Measurements from ENCODE around the gene HS3ST1.
A peak's percentile ranks its signal among the peaks of the same experiment; 100 is the strongest.

Gene HS3ST1
- long read RNA-seq, result 0 reads

DNA sequence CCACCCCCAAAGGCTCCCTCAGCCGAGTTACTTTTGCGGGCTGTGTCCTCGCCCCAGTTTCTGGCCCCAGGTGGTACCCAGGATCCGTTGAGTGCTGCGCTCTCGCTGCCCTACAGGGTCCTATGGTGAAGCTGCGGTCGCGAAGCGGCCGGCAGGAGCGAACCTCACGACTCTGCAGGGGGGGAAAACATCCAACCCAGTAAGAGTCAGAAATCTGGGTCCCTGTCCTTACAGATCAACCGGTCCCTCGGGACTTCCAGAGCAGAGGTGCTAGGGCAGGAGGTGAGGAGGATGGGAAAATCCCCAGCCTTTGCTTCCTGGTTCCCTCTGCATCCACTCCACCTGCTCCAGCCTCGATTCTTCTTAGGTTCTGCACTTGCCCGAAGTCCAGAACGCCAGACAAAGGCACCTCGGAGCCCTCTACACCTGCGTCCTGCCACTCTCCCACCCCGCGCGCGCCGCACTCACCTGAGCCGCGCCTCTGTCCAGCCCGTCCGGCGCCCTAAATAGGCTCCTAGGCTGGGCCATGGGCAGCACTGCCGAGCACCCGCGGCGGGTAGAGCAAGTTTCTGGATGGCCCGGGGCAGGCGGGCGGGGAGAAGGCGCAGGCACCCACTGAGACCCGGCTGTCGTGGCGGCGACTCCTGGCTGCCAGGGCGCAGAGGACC is at the start of gene HS3ST1:
Gene HS3ST1, minus strand, starts transcription at position 664 of the 668 bp plus-strand sequence. CDS start 28,889 bp downstream, outside the sequence.
- H3K27me3 ChIP-seq (ENCODE audit: insufficient read depth, poor library complexity, severe bottlenecking), result peaks cover 27% of the 10 kb centered on the region
- TF ChIP-seq SPI1 (IDR thresholded peaks at IDR 0.05; ENCODE audit: borderline replicate concordance, low read depth) (no peak), GABPA (IDR thresholded peaks at IDR 0.05; ENCODE audit: low read depth) (no peak), POLR2AphosphoS5 (IDR thresholded peaks at IDR 0.05; ENCODE audit: low read depth) (no peak)
- TF ChIP-seq, protein P1, sequence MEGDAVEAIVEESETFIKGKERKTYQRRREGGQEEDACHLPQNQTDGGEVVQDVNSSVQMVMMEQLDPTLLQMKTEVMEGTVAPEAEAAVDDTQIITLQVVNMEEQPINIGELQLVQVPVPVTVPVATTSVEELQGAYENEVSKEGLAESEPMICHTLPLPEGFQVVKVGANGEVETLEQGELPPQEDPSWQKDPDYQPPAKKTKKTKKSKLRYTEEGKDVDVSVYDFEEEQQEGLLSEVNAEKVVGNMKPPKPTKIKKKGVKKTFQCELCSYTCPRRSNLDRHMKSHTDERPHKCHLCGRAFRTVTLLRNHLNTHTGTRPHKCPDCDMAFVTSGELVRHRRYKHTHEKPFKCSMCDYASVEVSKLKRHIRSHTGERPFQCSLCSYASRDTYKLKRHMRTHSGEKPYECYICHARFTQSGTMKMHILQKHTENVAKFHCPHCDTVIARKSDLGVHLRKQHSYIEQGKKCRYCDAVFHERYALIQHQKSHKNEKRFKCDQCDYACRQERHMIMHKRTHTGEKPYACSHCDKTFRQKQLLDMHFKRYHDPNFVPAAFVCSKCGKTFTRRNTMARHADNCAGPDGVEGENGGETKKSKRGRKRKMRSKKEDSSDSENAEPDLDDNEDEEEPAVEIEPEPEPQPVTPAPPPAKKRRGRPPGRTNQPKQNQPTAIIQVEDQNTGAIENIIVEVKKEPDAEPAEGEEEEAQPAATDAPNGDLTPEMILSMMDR (IDR thresholded peaks at IDR 0.05; ENCODE audit: insufficient read depth, low read length), result no peak
- TF ChIP-seq, protein P2, sequence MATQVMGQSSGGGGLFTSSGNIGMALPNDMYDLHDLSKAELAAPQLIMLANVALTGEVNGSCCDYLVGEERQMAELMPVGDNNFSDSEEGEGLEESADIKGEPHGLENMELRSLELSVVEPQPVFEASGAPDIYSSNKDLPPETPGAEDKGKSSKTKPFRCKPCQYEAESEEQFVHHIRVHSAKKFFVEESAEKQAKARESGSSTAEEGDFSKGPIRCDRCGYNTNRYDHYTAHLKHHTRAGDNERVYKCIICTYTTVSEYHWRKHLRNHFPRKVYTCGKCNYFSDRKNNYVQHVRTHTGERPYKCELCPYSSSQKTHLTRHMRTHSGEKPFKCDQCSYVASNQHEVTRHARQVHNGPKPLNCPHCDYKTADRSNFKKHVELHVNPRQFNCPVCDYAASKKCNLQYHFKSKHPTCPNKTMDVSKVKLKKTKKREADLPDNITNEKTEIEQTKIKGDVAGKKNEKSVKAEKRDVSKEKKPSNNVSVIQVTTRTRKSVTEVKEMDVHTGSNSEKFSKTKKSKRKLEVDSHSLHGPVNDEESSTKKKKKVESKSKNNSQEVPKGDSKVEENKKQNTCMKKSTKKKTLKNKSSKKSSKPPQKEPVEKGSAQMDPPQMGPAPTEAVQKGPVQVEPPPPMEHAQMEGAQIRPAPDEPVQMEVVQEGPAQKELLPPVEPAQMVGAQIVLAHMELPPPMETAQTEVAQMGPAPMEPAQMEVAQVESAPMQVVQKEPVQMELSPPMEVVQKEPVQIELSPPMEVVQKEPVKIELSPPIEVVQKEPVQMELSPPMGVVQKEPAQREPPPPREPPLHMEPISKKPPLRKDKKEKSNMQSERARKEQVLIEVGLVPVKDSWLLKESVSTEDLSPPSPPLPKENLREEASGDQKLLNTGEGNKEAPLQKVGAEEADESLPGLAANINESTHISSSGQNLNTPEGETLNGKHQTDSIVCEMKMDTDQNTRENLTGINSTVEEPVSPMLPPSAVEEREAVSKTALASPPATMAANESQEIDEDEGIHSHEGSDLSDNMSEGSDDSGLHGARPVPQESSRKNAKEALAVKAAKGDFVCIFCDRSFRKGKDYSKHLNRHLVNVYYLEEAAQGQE (IDR thresholded peaks at IDR 0.05; ENCODE audit: insufficient replicate concordance, low read depth), result no peak
- peak within 1 kb of the TSS; percentile 22 for H3K4me3 ChIP-seq (replicated peaks; ENCODE audit: insufficient read depth, low read length)
- no peak within 1 kb of the TSS for H3K27ac ChIP-seq (replicated peaks)
- DNase-seq (ENCODE audit: low read depth in 1 of 2, low spot score in 1 of 2), result no peak

DNA sequence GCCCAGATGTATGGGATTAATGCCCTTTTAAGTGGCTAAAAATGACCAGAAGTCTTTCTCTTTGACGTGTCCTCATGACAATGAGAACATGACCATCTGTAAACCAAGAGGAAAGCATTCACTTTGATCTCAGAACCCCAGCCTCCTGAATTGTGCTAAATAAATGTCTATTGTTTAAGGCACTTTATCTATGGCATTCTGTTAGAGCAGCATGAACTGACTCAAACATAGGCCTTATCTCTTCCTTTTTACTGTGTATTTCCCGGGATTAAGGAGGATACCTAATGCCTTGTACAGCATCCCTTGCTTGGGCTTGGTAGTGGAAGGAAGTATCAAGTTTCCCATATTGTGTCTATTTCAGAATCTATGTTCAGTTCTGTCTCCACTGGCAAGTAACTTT is 47.2 kb upstream of the HS3ST1 start:
- no peak overlapping the region for H3K4me3 ChIP-seq (replicated peaks; ENCODE audit: insufficient read depth, low read length)
- no peaks in the 10 kb centered on the region for H3K27me3 ChIP-seq (ENCODE audit: insufficient read depth, poor library complexity, severe bottlenecking)
- TF ChIP-seq, protein P1 (IDR thresholded peaks at IDR 0.05; ENCODE audit: insufficient read depth, low read length), result no peak
- TF ChIP-seq POLR2AphosphoS5 (IDR thresholded peaks at IDR 0.05; ENCODE audit: low read depth) (no peak), SPI1 (IDR thresholded peaks at IDR 0.05; ENCODE audit: borderline replicate concordance, low read depth) (no peak), GABPA (IDR thresholded peaks at IDR 0.05; ENCODE audit: low read depth) (no peak)
- TF ChIP-seq, protein P2 (IDR thresholded peaks at IDR 0.05; ENCODE audit: insufficient replicate concordance, low read depth), result no peak
- no peak overlapping the region for H3K27ac ChIP-seq (replicated peaks)
- DNase-seq (ENCODE audit: low read depth in 1 of 2, low spot score in 1 of 2), result no peak

DNA sequence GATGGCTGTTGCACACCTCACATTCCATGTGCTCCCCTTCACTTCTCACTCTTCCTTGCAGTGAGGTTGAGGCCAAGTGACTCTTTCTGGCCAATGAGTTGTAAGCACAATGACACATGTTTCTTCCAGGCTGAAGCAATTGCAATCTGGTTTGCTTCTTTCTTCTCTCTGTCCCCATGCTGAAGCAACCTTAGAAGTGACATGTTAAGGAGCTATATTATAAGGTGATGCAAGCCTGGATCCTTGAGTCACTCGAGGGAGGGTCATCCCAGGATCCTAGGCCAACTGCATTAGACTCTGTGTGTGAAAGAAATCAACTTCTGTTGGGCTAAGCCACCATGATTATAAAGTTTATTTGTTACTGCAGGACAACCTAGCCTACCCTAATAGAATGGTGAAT is 45.5 kb upstream of the HS3ST1 start:
- H3K27ac ChIP-seq (replicated peaks), result no peak overlapping the region
- peak in 1 of 2 experiments; percentile 17 for DNase-seq (ENCODE audit: low read depth in 1 of 2, low spot score in 1 of 2)
- no peak overlapping the region for H3K4me3 ChIP-seq (replicated peaks; ENCODE audit: insufficient read depth, low read length)
- TF ChIP-seq POLR2AphosphoS5 (IDR thresholded peaks at IDR 0.05; ENCODE audit: low read depth) (no peak), GABPA (IDR thresholded peaks at IDR 0.05; ENCODE audit: low read depth) (no peak), SPI1 (IDR thresholded peaks at IDR 0.05; ENCODE audit: borderline replicate concordance, low read depth) (no peak)
- TF ChIP-seq, protein P1 (IDR thresholded peaks at IDR 0.05; ENCODE audit: insufficient read depth, low read length), result no peak
- TF ChIP-seq, protein P2 (IDR thresholded peaks at IDR 0.05; ENCODE audit: insufficient replicate concordance, low read depth), result no peak
- H3K27me3 ChIP-seq (ENCODE audit: insufficient read depth, poor library complexity, severe bottlenecking), result no peaks in the 10 kb centered on the region

Data from HL-60 (cell line).